GM19023 (cell line): ENCODE measurements around the gene GRAP.
"Not testable (repeated sequence)": the region's sequence is repeated elsewhere in the genome, so short reads cannot be mapped to it uniquely, and the experiment has no call there.

Source experiments
- ATAC-seq: cut with Tn5 transposase; IDR thresholded peaks from one replicate; pipeline ENCODE4 v1.9.1; 2021; ENCODE audit warnings: mild to moderate bottlenecking, moderate library complexity; ENCODE audit not compliant: unreplicated experiment

The GRAP gene

GRCh38 chr17:19046782-19047375 lies at the start of gene GRAP:
TSS of gene GRAP (minus strand) at chr17:19046957. CDS start at chr17:19046926, 31 bp downstream.
- not testable (repeated sequence) for ATAC-seq

DNA sequence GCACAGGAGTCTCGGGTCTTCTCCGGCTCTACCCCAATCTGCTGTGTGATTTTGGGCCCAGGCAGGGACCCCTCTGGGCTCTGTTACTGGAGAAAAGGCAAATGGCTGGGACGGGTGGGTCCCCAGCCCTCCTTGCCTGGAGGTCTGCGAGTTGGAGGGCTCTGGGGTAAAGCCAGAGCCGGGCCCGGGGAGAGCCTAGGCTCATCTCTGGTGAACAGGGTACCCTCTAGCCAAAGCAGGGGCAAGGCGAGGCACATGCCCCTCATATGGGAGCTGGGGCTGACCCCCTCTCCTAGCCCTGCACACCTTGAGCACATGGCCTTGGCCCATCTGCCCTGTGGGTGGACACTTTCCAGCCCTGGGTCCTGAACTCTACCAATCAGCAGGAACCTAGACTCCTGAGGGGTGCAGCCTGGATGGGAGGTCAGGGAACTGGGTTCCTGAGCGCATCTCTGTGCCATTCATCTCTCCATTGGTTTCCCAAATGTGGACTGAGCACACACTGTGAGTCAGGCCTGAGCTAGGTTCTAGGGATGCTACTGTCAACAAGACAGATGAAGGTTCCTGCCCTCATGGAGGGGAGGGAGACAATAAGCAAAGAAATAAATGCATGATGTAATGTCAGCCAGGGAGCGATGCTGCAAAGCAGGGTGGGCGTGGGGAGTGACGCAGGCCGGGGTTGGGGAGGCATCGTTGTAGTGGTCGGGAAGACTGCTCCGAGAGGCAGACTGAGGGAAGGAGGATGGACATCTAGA lies 47.1 kb upstream of the GRAP start:
- ATAC-seq: not testable (repeated sequence)

GRCh38 chr17:19092737-19093683 lies 46.3 kb upstream of the GRAP start:
- not testable (repeated sequence) for ATAC-seq

- ATAC-seq: not testable (repeated sequence)
Measured at GRCh38 chr17:19090058-19090772, 43.5 kb upstream of the GRAP start.

- not testable (repeated sequence) for ATAC-seq
Measured at GRCh38 chr17:19088804-19089685, 42.3 kb upstream of the GRAP start.

GRCh38 chr17:19077386-19077785 lies 30.6 kb upstream of the GRAP start:
- not testable (repeated sequence) for ATAC-seq

DNA sequence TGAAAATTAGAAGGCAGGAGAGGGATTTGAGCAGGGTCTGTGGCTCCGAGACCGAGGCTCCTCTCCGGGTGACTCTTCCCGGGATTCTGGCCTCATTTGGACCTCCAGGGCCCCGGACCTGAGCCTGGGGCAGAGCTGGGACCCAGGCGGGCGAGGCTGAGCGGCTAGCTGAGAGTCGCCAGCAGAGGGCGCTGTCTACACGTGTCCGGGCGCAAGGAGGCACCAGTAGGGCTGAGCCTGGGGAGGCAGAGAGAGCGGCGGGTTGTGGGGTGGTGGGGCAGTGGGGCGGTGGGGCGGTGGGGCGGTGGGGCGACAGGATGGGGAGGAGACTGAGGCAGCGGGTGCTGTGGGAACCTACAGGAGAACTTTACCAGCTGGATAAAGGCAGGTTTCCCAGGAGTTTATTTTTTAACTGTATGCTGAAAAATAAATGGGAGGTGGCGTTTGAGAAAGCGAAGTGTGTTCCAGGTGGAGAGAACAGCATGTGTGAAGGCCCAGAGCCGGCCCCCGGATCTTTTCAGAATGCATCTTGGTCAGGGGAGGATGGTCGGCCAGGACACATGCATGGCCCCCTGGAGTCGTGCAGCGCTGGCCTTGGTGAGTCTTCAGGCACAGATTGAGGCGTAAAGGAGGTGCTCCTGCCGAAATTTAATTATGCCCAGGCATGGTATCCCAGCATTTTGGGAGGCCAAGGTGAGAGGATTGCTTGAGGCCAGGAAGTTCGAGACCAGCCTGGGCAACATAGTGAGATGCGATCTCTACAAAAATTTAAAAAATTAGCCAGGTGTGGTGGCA lies 29.8 kb upstream of the GRAP start:
- not testable (repeated sequence) for ATAC-seq

- ATAC-seq: peak; percentile 89
Measured at GRCh38 chr17:19070318-19071168, 23.8 kb upstream of the GRAP start.

GRCh38 chr17:19064378-19064777 lies 17.6 kb upstream of the GRAP start:
- not testable (repeated sequence) for ATAC-seq

DNA sequence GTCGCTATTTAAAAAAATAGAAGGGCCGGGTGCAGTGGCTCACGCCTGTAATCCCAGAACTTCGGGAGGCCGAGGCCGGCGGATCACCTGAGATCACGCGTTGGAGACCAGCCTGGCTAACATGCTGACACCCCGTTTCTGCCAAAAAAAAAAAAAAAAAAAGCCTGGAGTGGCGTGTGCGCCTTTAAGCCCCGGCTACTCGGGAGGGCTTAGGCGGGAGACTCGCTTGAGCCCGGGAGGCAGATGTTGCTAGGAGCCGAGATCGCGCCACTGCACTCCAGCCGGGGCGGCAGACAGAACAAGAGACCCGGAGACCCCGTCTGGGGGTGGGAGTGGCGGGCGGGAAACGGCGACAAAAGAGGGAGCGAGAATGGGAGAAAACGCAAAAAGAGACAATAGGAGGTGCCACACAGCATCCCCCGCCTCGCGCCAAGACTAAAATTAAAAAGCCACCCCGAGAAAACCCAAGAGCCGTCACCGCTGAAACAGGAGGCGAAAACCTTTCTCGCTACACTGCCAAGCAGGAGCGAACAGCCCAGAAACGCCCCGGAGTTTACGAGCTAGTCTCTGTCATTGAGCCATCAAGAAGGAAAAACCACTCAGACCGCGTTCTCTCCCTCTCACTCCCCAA lies 16.7 kb upstream of the GRAP start:
- ATAC-seq: peak; percentile 46

DNA sequence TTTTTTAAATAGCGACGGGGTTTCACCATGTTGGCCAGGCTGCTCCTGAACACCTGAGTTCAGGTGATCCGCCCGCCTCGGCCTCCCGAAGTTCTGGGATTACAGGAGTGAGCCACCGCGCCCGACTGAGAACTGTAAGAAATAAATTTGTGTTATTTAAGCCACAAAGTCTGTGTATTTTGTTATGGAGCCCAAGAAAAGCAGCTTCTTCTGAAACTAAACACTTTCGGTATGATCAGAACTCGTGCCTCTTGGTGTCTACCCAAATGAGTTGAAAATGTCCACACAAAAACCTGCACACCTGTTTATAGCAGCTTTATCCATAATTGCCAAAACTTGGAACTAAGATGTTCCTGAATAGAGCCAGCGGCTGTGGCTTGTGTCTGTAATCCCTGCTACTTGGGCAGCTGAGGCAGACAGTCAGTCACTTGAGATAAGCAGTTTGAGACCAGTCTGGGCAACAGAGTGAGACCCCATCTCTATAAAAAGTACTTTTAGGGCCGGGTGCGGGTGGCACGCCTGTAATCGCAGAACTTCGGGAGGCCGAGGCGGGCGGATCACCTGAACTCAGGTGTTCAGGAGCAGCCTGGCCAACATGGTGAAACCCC lies 16.1 kb upstream of the GRAP start:
- ATAC-seq: peak; percentile 47

- peak; percentile 47 for ATAC-seq
Measured at GRCh38 chr17:19062009-19062717, 15.4 kb upstream of the GRAP start.

- ATAC-seq: not testable (repeated sequence)
Measured at GRCh38 chr17:19055447-19055846, 8.7 kb upstream of the GRAP start.

GRCh38 chr17:19048826-19049225 lies 2.1 kb upstream of the GRAP start:
- ATAC-seq: not testable (repeated sequence)

GRCh38 chr17:19047510-19047909 lies 753 bp upstream of the GRAP start:
- ATAC-seq: not testable (repeated sequence)

- ATAC-seq: not testable (repeated sequence)
Measured at GRCh38 chr17:19044643-19045042, 2.1 kb downstream of the GRAP start.
